CD4-positive, alpha-beta T cell treated with Interleukin-15 for 1 hour (primary cell): ENCODE results near the gene ARHGAP1.

Source experiments
- DNase-seq: peaks from one replicate; pipeline ENCODE4 v3.0.0-alpha.2; 2020

The ARHGAP1 gene

GRCh38 chr11:46700241-46701077 is at the start of gene ARHGAP1, which contains the start of gene ZNF408:
TSS of gene ARHGAP1 (minus strand) at chr11:46700619. CDS start at chr11:46696107, 4,512 bp downstream.
TSS of gene ZNF408 (plus strand) at chr11:46701031. CDS start at chr11:46701048, 17 bp downstream.
- DNase-seq = peak; percentile 98

- no peak for DNase-seq
These were observed 46.7 kb upstream of the ARHGAP1 start for GRCh38 chr11:46747150-46747549.

- DNase-seq = no peak
These were observed 45.6 kb upstream of the ARHGAP1 start for GRCh38 chr11:46745995-46746394.

- no peak for DNase-seq
These were observed 44.9 kb upstream of the ARHGAP1 start for GRCh38 chr11:46745328-46745727.

GRCh38 chr11:46743693-46744339 is 43.4 kb upstream of the ARHGAP1 start:
- DNase-seq = no peak

- no peak for DNase-seq
These were observed 42.6 kb upstream of the ARHGAP1 start for GRCh38 chr11:46743043-46743442.

- DNase-seq = no peak
These were observed 41.4 kb upstream of the ARHGAP1 start for GRCh38 chr11:46741600-46742484.

- no peak for DNase-seq
These were observed 38.5 kb upstream of the ARHGAP1 start for GRCh38 chr11:46738887-46739286.

- no peak for DNase-seq
These were observed 37.3 kb upstream of the ARHGAP1 start for GRCh38 chr11:46737699-46738098.

- no peak for DNase-seq
These were observed 36.2 kb upstream of the ARHGAP1 start for GRCh38 chr11:46736615-46737014.

GRCh38 chr11:46736146-46736545 is 35.7 kb upstream of the ARHGAP1 start:
- DNase-seq = no peak

- DNase-seq = no peak
These were observed 32.8 kb upstream of the ARHGAP1 start for GRCh38 chr11:46733234-46733633.

GRCh38 chr11:46731545-46731944 is 31.1 kb upstream of the ARHGAP1 start:
- no peak for DNase-seq

- DNase-seq = no peak
These were observed 28.9 kb upstream of the ARHGAP1 start for GRCh38 chr11:46729110-46730027.

- no peak for DNase-seq
These were observed 28.2 kb upstream of the ARHGAP1 start for GRCh38 chr11:46728659-46729040.

GRCh38 chr11:46727952-46728658 is 27.7 kb upstream of the ARHGAP1 start:
- no peak for DNase-seq

- DNase-seq = no peak
These were observed 25.9 kb upstream of the ARHGAP1 start for GRCh38 chr11:46726206-46726862.

GRCh38 chr11:46725338-46726205 is 25.2 kb upstream of the ARHGAP1 start:
- DNase-seq = no peak

GRCh38 chr11:46724088-46724487 is 23.7 kb upstream of the ARHGAP1 start:
- no peak for DNase-seq

- DNase-seq = no peak
These were observed 22.9 kb upstream of the ARHGAP1 start for GRCh38 chr11:46723359-46723680.
